B cell (primary cell): ENCODE measurements around the gene MYOC.

Experiments
- EZH2 ChIP-seq: IDR thresholded peaks from 2 replicates; pipeline ENCODE4 v1.6.1; 2012; ENCODE audit warnings: borderline replicate concordance, low read depth, mild to moderate bottlenecking, moderate library complexity, low read length; ENCODE audit not compliant: insufficient read depth, poor library complexity, severe bottlenecking
- TF ChIP-seq, protein P1 (sequence below): fragments of 200-600 bp; IDR thresholded peaks from one replicate; pipeline ENCODE4 v1.8.0; 2022; ENCODE audit warnings: antibody characterized with exemption, mild to moderate bottlenecking

GRCh38 chr1:171654942-171655745 is 2.7 kb upstream of the MYOC start:
- TF ChIP-seq, protein P1, sequence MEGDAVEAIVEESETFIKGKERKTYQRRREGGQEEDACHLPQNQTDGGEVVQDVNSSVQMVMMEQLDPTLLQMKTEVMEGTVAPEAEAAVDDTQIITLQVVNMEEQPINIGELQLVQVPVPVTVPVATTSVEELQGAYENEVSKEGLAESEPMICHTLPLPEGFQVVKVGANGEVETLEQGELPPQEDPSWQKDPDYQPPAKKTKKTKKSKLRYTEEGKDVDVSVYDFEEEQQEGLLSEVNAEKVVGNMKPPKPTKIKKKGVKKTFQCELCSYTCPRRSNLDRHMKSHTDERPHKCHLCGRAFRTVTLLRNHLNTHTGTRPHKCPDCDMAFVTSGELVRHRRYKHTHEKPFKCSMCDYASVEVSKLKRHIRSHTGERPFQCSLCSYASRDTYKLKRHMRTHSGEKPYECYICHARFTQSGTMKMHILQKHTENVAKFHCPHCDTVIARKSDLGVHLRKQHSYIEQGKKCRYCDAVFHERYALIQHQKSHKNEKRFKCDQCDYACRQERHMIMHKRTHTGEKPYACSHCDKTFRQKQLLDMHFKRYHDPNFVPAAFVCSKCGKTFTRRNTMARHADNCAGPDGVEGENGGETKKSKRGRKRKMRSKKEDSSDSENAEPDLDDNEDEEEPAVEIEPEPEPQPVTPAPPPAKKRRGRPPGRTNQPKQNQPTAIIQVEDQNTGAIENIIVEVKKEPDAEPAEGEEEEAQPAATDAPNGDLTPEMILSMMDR: peak; percentile 63
- TF ChIP-seq EZH2: no peak
